ENCODE data around the gene LTA.

Gene LTA

GRCh38 chr6:31586008-31586407, 13.9 kb downstream of the LTA start, which contains the start of gene LST1:
TSS of gene LST1 (plus strand) at chr6:31586277. CDS start at chr6:31587300, 1,023 bp downstream.
- H3K27me3 ChIP-seq (ENCODE audit: insufficient read depth, poor library complexity, severe bottlenecking) = no peaks in the 10 kb centered on the region
- TF ChIP-seq SPI1 (IDR thresholded peaks at IDR 0.05; ENCODE audit: borderline replicate concordance, low read depth) = peak; percentile 97
- TF ChIP-seq REST (IDR thresholded peaks at IDR 0.05; ENCODE audit: insufficient replicate concordance, low read depth) = no peak
- peak within 1 kb of the TSS; percentile 60 for H3K4me3 ChIP-seq (replicated peaks; ENCODE audit: insufficient read depth, low read length)
- DNase-seq (ENCODE audit: low read depth in 1 of 2, low spot score in 1 of 2) = peak; percentile 94 to 97
- H3K27ac ChIP-seq (replicated peaks) = peak within 1 kb of the TSS; percentile 98

GRCh38 chr6:31586599-31587281, 14.7 kb downstream of the LTA start:
- DNase-seq (ENCODE audit: low read depth in 1 of 2, low spot score in 1 of 2) = peak; percentile 95 to 97
- Histone ChIP-seq H3K4me3 (replicated peaks; ENCODE audit: insufficient read depth, low read length) (peak overlapping the region; percentile 60), H3K27me3 (ENCODE audit: insufficient read depth, poor library complexity, severe bottlenecking) (no peaks in the 10 kb centered on the region), H3K27ac (replicated peaks) (peak overlapping the region; percentile 98)
- no peak for TF ChIP-seq CTCF (IDR thresholded peaks at IDR 0.05; ENCODE audit: insufficient read depth, low read length)
- TF ChIP-seq SPI1 (IDR thresholded peaks at IDR 0.05; ENCODE audit: borderline replicate concordance, low read depth) = peak; percentile 99
- TF ChIP-seq GABPA (IDR thresholded peaks at IDR 0.05; ENCODE audit: low read depth) = peak; percentile 71
- peak; percentile 28 for TF ChIP-seq REST (IDR thresholded peaks at IDR 0.05; ENCODE audit: insufficient replicate concordance, low read depth)
- peak; percentile 92 for TF ChIP-seq POLR2AphosphoS5 (IDR thresholded peaks at IDR 0.05; ENCODE audit: low read depth)

- TF ChIP-seq POLR2AphosphoS5 (IDR thresholded peaks at IDR 0.05; ENCODE audit: low read depth) (peak; percentile 10; the same call in 1 of the 2 replicates), SPI1 (IDR thresholded peaks at IDR 0.05; ENCODE audit: borderline replicate concordance, low read depth) (no peak), REST (IDR thresholded peaks at IDR 0.05; ENCODE audit: insufficient replicate concordance, low read depth) (no peak), GABPA (IDR thresholded peaks at IDR 0.05; ENCODE audit: low read depth) (no peak), CTCF (IDR thresholded peaks at IDR 0.05; ENCODE audit: insufficient read depth, low read length) (no peak)
- peak overlapping the region; percentile 60 for H3K4me3 ChIP-seq (replicated peaks; ENCODE audit: insufficient read depth, low read length)
- peak in 1 of 2 experiments; percentile 32 for DNase-seq (ENCODE audit: low read depth in 1 of 2, low spot score in 1 of 2)
- H3K27ac ChIP-seq (replicated peaks) = peak overlapping the region; percentile 98
- H3K27me3 ChIP-seq (ENCODE audit: insufficient read depth, poor library complexity, severe bottlenecking) = no peaks in the 10 kb centered on the region
Observed at GRCh38 chr6:31587791-31588777, 16.0 kb downstream of the LTA start.

All from HL-60 (cell line).